Endothelial cell (in vitro differentiated cells): ENCODE results near the gene TPD52L1. TPM values are rescaled to one million over a fixed set of nuclear protein-coding genes. Genes with fewer than 3 reads are reported as not detected.

ENCODE experiments used
- DNase-seq: peaks from one replicate; pipeline ENCODE4 v3.0.0; 2021; ENCODE audit warnings: low spot score
- H3K27ac Mint-ChIP-seq: one replicate; pipeline ENCODE4 v1.8.0; 2021; ENCODE audit warnings: mixed read lengths, inconsistent platforms; ENCODE audit not compliant: unreplicated experiment
- H3K27me3 Mint-ChIP-seq: one replicate; pipeline ENCODE4 v1.8.0; 2021; ENCODE audit warnings: mild to moderate bottlenecking, moderate library complexity, mixed read lengths, inconsistent platforms; ENCODE audit not compliant: unreplicated experiment
- H3K36me3 Mint-ChIP-seq: one replicate; pipeline ENCODE4 v1.8.0; 2021; ENCODE audit warnings: mild to moderate bottlenecking, low read depth, mixed read lengths, inconsistent platforms; ENCODE audit not compliant: unreplicated experiment
- H3K4me1 Mint-ChIP-seq: one replicate; pipeline ENCODE4 v1.8.0; 2021; ENCODE audit warnings: mild to moderate bottlenecking, mixed read lengths, inconsistent platforms; ENCODE audit not compliant: unreplicated experiment
- H3K4me3 Mint-ChIP-seq: one replicate; pipeline ENCODE4 v1.8.0; 2021; ENCODE audit warnings: mild to moderate bottlenecking, mixed read lengths, inconsistent platforms; ENCODE audit not compliant: unreplicated experiment
- H3K9me3 Mint-ChIP-seq: one replicate; pipeline ENCODE4 v1.8.0; 2021; ENCODE audit warnings: mixed read lengths, inconsistent platforms; ENCODE audit not compliant: unreplicated experiment
- CTCF ChIP-seq: fragments of 200-600 bp; sonication (generic); IDR thresholded peaks from one replicate; pipeline ENCODE4 v1.5.0; 2021; ENCODE audit warnings: antibody characterized with exemption; ENCODE audit not compliant: unreplicated experiment
- total RNA-seq: library from RNA; stranded (reverse); fragmentation: NEBNext Ultra II Directional; extraction: Animal tissue kit (Norgen Biotek cat#: 25700); gene quantifications from one replicate; pipeline ENCODE4 v1.2.1, GENCODE V29; 2021; ENCODE audit not compliant: unreplicated experiment

Gene TPD52L1
- total RNA-seq, 1 donor from 2014 or later = 118 TPM

GRCh38 chr6:125195526-125195925, 42.0 kb downstream of the TPD52L1 start:
- Mint-ChIP-seq H3K27me3 (no peaks in the 10 kb centered on the region), H3K4me3 (no peak overlapping the region), H3K27ac (no peak overlapping the region), H3K9me3 (no peaks in the 10 kb centered on the region), H3K36me3 (no peaks in the 10 kb centered on the region), H3K4me1 (peaks cover 33% of the 10 kb centered on the region)
- DNase-seq = no peak
- no peak for TF ChIP-seq CTCF

GRCh38 chr6:125196613-125197012, 43.0 kb downstream of the TPD52L1 start:
- no peaks in the 10 kb centered on the region for H3K36me3 Mint-ChIP-seq
- no peak for TF ChIP-seq CTCF
- no peak for DNase-seq
- H3K4me3 Mint-ChIP-seq = no peak overlapping the region
- peaks cover 29% of the 10 kb centered on the region for H3K4me1 Mint-ChIP-seq
- no peak overlapping the region for H3K27ac Mint-ChIP-seq
- H3K27me3 Mint-ChIP-seq = no peaks in the 10 kb centered on the region
- H3K9me3 Mint-ChIP-seq = no peaks in the 10 kb centered on the region

- no peaks in the 10 kb centered on the region for H3K27me3 Mint-ChIP-seq
- peak overlapping the region; percentile 50 for H3K27ac Mint-ChIP-seq
- H3K9me3 Mint-ChIP-seq = no peaks in the 10 kb centered on the region
- peak; percentile 13 for DNase-seq
- no peak for TF ChIP-seq CTCF
- no peak overlapping the region for H3K4me3 Mint-ChIP-seq
- peaks cover 30% of the 10 kb centered on the region for H3K4me1 Mint-ChIP-seq
- no peaks in the 10 kb centered on the region for H3K36me3 Mint-ChIP-seq
These were observed 44.3 kb downstream of the TPD52L1 start for GRCh38 chr6:125197795-125198269.

GRCh38 chr6:125198398-125198937, 44.9 kb downstream of the TPD52L1 start:
- TF ChIP-seq CTCF = no peak
- H3K4me3 Mint-ChIP-seq = no peak overlapping the region
- H3K27me3 Mint-ChIP-seq = no peaks in the 10 kb centered on the region
- H3K36me3 Mint-ChIP-seq = no peaks in the 10 kb centered on the region
- DNase-seq = no peak
- H3K9me3 Mint-ChIP-seq = no peaks in the 10 kb centered on the region
- no peak overlapping the region for H3K27ac Mint-ChIP-seq
- H3K4me1 Mint-ChIP-seq = peaks cover 35% of the 10 kb centered on the region

GRCh38 chr6:125200941-125201340, 47.4 kb downstream of the TPD52L1 start:
- Mint-ChIP-seq H3K27ac (no peak overlapping the region), H3K36me3 (no peaks in the 10 kb centered on the region), H3K4me3 (no peak overlapping the region), H3K27me3 (no peaks in the 10 kb centered on the region), H3K9me3 (no peaks in the 10 kb centered on the region), H3K4me1 (peaks cover 35% of the 10 kb centered on the region)
- DNase-seq = no peak
- no peak for TF ChIP-seq CTCF
